CD14-positive monocyte (primary cell): ENCODE measurements around the gene NIPBL. TPM values are rescaled to one million over a fixed set of nuclear protein-coding genes. Genes with fewer than 3 reads are reported as not detected.
"Not testable (repeated sequence)": the region's sequence is repeated elsewhere in the genome, so short reads cannot be mapped to it uniquely, and the experiment has no call there.

Experiments used
- DNase-seq, 3 donors: peaks; one replicate each; pipeline ENCODE4 v3.0.0-alpha.2; 2011 to 2022
- H2AFZ ChIP-seq: 2 replicates; pipeline ENCODE4 v1.6.0; 2012; ENCODE audit warnings: mild to moderate bottlenecking, low read depth, low read length, inconsistent platforms; ENCODE audit not compliant: insufficient read depth, poor library complexity, severe bottlenecking
- H3K27ac ChIP-seq, 2 donors: 1 replicate in 1 of 2; 2 replicates in 1 of 2; pipeline ENCODE4 v1.5.1; 2012 to 2013; ENCODE audit warnings: low read length in 2 of 2, control low read depth in 1 of 2, inconsistent platforms in 1 of 2, low read depth in 1 of 2, mild to moderate bottlenecking in 1 of 2
- H3K27me3 ChIP-seq, 2 donors: one replicate each; pipeline versions ENCODE4 v1.6.0 to v1.6.1; 2011 to 2013; ENCODE audit warnings: low read length in 2 of 2; ENCODE audit not compliant: control insufficient read depth in 2 of 2, insufficient read depth in 2 of 2
- H3K36me3 ChIP-seq, 2 donors: replicated peaks in 1 of 2; 1 replicate in 1 of 2; 2 replicates in 1 of 2; pipeline versions ENCODE4 v1.5.1 to v1.6.1; 2012 to 2013; ENCODE audit warnings: low read length in 2 of 2, control low read depth in 1 of 2, inconsistent platforms in 1 of 2, mild to moderate bottlenecking in 1 of 2; ENCODE audit not compliant: insufficient read depth in 2 of 2, control insufficient read depth in 1 of 2
- H3K4me1 ChIP-seq, 2 donors: 1 replicate in 1 of 2; 2 replicates in 1 of 2; pipeline versions ENCODE4 v1.5.1 to v1.6.1; 2012 to 2013; ENCODE audit warnings: low read length in 2 of 2, control low read depth in 1 of 2, inconsistent platforms in 1 of 2, mild to moderate bottlenecking in 1 of 2, moderate library complexity in 1 of 2; ENCODE audit not compliant: insufficient read depth in 2 of 2, control insufficient read depth in 1 of 2
- H3K4me2 ChIP-seq: replicated peaks from 2 replicates; pipeline ENCODE3; 2012; ENCODE audit warnings: low read length, moderate library complexity, mild to moderate bottlenecking; ENCODE audit not compliant: poor library complexity, severe bottlenecking; ENCODE audit errors: extremely low read depth
- H3K4me3 ChIP-seq, 3 experiments: fragments of 200-600 bp in 1 of 3; sonication (generic) in 1 of 3; replicated peaks in 1 of 3; 1 replicate in 2 of 3; 2 replicates in 1 of 3; pipeline ENCODE4 v1.5.1; 2011 to 2013; ENCODE audit warnings: low read length in 3 of 3, mild to moderate bottlenecking in 3 of 3, control low read depth in 2 of 3, low read depth in 2 of 3, inconsistent platforms in 1 of 3, moderate library complexity in 1 of 3
- H3K79me2 ChIP-seq: 2 replicates; pipeline ENCODE4 v1.6.0; 2012; ENCODE audit warnings: mild to moderate bottlenecking, control low read depth, inconsistent platforms, low read length, moderate library complexity; ENCODE audit not compliant: insufficient read depth
- H3K9ac ChIP-seq: 2 replicates; pipeline ENCODE4 v1.6.0; 2017; ENCODE audit warnings: low read length, mild to moderate bottlenecking; ENCODE audit not compliant: insufficient read depth, poor library complexity, severe bottlenecking
- H3K9me3 ChIP-seq, 2 donors: replicated peaks in 1 of 2; 1 replicate in 1 of 2; 2 replicates in 1 of 2; pipeline versions ENCODE4 v1.5.1 to v1.6.1; 2012 to 2013; ENCODE audit warnings: low read length in 2 of 2, control low read depth in 1 of 2; ENCODE audit not compliant: control insufficient read depth in 1 of 2, insufficient read depth in 1 of 2
- H4K20me1 ChIP-seq: 2 replicates; pipeline ENCODE4 v1.6.0; 2012; ENCODE audit warnings: mild to moderate bottlenecking, low read length, control low read depth, moderate library complexity; ENCODE audit not compliant: insufficient read depth
- H3K27ac Mint-ChIP-seq, 7 donors: one replicate each; pipeline ENCODE4 v1.8.0; 2020; ENCODE audit warnings: mild to moderate bottlenecking in 7 of 7, mixed read lengths in 7 of 7, moderate library complexity in 6 of 7, inconsistent platforms in 2 of 7
- H3K27me3 Mint-ChIP-seq, 3 donors: one replicate each; pipeline ENCODE4 v1.8.0; 2021 to 2022; ENCODE audit warnings: low read depth in 3 of 3, mild to moderate bottlenecking in 3 of 3, mixed read lengths in 3 of 3, moderate library complexity in 3 of 3, inconsistent platforms in 1 of 3
- H3K36me3 Mint-ChIP-seq, 2 donors: one replicate each; pipeline ENCODE4 v1.8.0; 2020; ENCODE audit warnings: mixed read lengths in 2 of 2, inconsistent platforms in 1 of 2, mild to moderate bottlenecking in 1 of 2
- H3K4me1 Mint-ChIP-seq: one replicate; pipeline ENCODE4 v1.8.0; 2020; ENCODE audit warnings: mild to moderate bottlenecking, mixed read lengths
- H3K4me3 Mint-ChIP-seq, 2 donors: one replicate each; pipeline ENCODE4 v1.8.0; 2020; ENCODE audit warnings: mild to moderate bottlenecking in 2 of 2, mixed read lengths in 2 of 2, moderate library complexity in 1 of 2
- H3K9me3 Mint-ChIP-seq, 7 donors: one replicate each; pipeline ENCODE4 v1.8.0; 2020 to 2022; ENCODE audit warnings: mixed read lengths in 7 of 7, mild to moderate bottlenecking in 6 of 7, moderate library complexity in 6 of 7, inconsistent platforms in 2 of 7
- CTCF ChIP-seq: fragments of 200-600 bp; IDR thresholded peaks from one replicate; pipeline ENCODE4 v1.8.0; 2022; ENCODE audit warnings: antibody characterized with exemption, mild to moderate bottlenecking
- WGBS: methylation state at CpG from one replicate; pipeline ENCODE4 v1.1.5; 2013; ENCODE audit warnings: missing lambda C conversion rate; ENCODE audit not compliant: insufficient coverage; 5-methylcytosine and 5-hydroxymethylcytosine counted together
- intact Hi-C, 2 donors: fragments of 100-400 bp; cut with micrococcal nuclease; formaldehyde crosslinking; loops; one replicate each; pipeline versions ENCODE4 v1.15.0 to v1.15.1; 2023
- polyA plus RNA-seq, 3 donors: library from polyadenylated mRNA; depleted of rRNA in 1 of 3; unstranded in 2 of 3; stranded (reverse) in 1 of 3; fragments of 300-500 nt in 2 of 3; fragments of >200 nt in 1 of 3; fragmentation: Illumina TruSeq in 2 of 3; gene quantifications; 1 replicate in 2 of 3; 2 replicates in 1 of 3; pipeline ENCODE4 v1.2.3, GENCODE V29; 2012 to 2021

NIPBL gene
- polyA plus RNA-seq, 3 donors = 6.6 to 36.0 (median 16.2) TPM

GRCh38 chr5:37005946-37006540, 129.5 kb downstream of the NIPBL start:
- no peak overlapping the region for H3K4me3 ChIP-seq
- no peaks in the 10 kb centered on the region for H3K9me3 Mint-ChIP-seq
- WGBS = no CpG with 5 or more reads among the region's 5 CpGs
- no peak overlapping the region for H2AFZ ChIP-seq
- no peaks in the 10 kb centered on the region for H3K4me1 ChIP-seq
- no peaks in the 10 kb centered on the region for H3K9me3 ChIP-seq
- no peak overlapping the region for H3K27ac ChIP-seq
- H3K4me3 Mint-ChIP-seq = no peak overlapping the region
- no peak for DNase-seq
- H3K79me2 ChIP-seq = no peaks in the 10 kb centered on the region
- H3K27me3 Mint-ChIP-seq = no peaks in the 10 kb centered on the region
- no peaks in the 10 kb centered on the region for H3K4me1 Mint-ChIP-seq
- intact Hi-C loops = no loop called here
- no peak overlapping the region for H3K27ac Mint-ChIP-seq
- no peaks in the 10 kb centered on the region for H3K27me3 ChIP-seq
- TF ChIP-seq CTCF = peak; percentile 35
- no peak overlapping the region for H3K4me2 ChIP-seq
- H3K36me3 Mint-ChIP-seq = peaks cover 53 to 63% of the 10 kb centered on the region in 2 donors
- H4K20me1 ChIP-seq = no peaks in the 10 kb centered on the region
- H3K36me3 ChIP-seq = peaks cover 95 to 100% of the 10 kb centered on the region in 2 donors
- H3K9ac ChIP-seq = no peak overlapping the region

GRCh38 chr5:37013181-37013580, 136.6 kb downstream of the NIPBL start:
- H3K36me3 ChIP-seq = peaks cover 73 to 76% of the 10 kb centered on the region in 2 donors

More at GRCh38 chr5:37013181-37013580, 136.6 kb downstream of the NIPBL start:
- H3K9ac ChIP-seq, H3K79me2 ChIP-seq, H3K4me1 ChIP-seq, H4K20me1 ChIP-seq, H3K9me3 Mint-ChIP-seq, H3K4me1 Mint-ChIP-seq, H3K27me3 Mint-ChIP-seq, H3K27ac Mint-ChIP-seq, H3K4me3 Mint-ChIP-seq, H3K4me3 ChIP-seq, intact Hi-C loops, H3K27ac ChIP-seq, DNase-seq, H3K9me3 ChIP-seq, H3K4me2 ChIP-seq, H2AFZ ChIP-seq, H3K27me3 ChIP-seq: not testable (repeated sequence)
- peaks cover 50 to 72% of the 10 kb centered on the region in 2 donors for H3K36me3 Mint-ChIP-seq
- WGBS = no CpG with 5 or more reads among the region's 34 CpGs
